ENCODE results near the gene NAXD.

DNA sequence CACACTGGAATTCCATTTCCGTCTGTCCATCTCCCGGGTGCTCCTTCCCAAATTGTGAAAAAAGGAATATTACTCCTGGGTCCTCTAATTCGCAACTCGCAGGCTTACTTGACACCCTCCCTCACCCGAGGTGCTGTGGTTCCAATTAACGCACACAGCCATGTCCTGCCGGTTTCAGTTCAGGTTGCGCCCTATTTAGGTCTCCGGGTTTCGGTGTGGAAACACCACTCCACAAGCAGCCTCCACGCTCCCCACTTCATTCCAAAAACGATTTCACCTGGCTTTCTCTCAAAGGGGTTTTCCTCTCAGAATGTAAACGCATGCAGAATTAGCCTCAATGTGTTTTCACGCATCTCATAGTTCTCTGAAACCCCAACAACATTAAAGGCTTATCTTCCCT, 37.9 kb downstream of the NAXD start:
- TF ChIP-seq, protein P1, sequence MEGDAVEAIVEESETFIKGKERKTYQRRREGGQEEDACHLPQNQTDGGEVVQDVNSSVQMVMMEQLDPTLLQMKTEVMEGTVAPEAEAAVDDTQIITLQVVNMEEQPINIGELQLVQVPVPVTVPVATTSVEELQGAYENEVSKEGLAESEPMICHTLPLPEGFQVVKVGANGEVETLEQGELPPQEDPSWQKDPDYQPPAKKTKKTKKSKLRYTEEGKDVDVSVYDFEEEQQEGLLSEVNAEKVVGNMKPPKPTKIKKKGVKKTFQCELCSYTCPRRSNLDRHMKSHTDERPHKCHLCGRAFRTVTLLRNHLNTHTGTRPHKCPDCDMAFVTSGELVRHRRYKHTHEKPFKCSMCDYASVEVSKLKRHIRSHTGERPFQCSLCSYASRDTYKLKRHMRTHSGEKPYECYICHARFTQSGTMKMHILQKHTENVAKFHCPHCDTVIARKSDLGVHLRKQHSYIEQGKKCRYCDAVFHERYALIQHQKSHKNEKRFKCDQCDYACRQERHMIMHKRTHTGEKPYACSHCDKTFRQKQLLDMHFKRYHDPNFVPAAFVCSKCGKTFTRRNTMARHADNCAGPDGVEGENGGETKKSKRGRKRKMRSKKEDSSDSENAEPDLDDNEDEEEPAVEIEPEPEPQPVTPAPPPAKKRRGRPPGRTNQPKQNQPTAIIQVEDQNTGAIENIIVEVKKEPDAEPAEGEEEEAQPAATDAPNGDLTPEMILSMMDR (IDR thresholded peaks at IDR 0.05) = no peak
- TF ChIP-seq POLR2A (IDR thresholded peaks at IDR 0.05) = no peak
